ENCODE results near the gene E2F2.

- TF ChIP-seq POLR2A (IDR thresholded peaks at IDR 0.05; ENCODE audit: low read depth, low read length) (no peak), POLR2AphosphoS5 (IDR thresholded peaks at IDR 0.05; ENCODE audit: low read depth, low read length) (no peak)
Observed at GRCh38 chr1:23459338-23459757, 71.7 kb downstream of the E2F2 start.
